Umbilical cord (tissue), 2 donors: Measurements from ENCODE around the gene TEX28. TPM values are rescaled to one million over a fixed set of nuclear protein-coding genes. Genes with fewer than 3 reads are reported as not detected.
"Not testable (repeated sequence)": the region's sequence is repeated elsewhere in the genome, so short reads cannot be mapped to it uniquely, and the experiment has no call there.

ENCODE experiments used
- DNase-seq: peaks from one replicate; pipeline ENCODE4 v3.0.0-alpha.2; 2015; ENCODE audit warnings: low spot score
- total RNA-seq: library from RNA; depleted of rRNA; stranded (reverse); fragments of >200 nt; gene quantifications from one replicate; pipeline ENCODE4 v1.2.3, GENCODE V29; 2014; ENCODE audit warnings: low replicate concordance; ENCODE audit not compliant: insufficient read depth

The TEX28 gene, protein sequence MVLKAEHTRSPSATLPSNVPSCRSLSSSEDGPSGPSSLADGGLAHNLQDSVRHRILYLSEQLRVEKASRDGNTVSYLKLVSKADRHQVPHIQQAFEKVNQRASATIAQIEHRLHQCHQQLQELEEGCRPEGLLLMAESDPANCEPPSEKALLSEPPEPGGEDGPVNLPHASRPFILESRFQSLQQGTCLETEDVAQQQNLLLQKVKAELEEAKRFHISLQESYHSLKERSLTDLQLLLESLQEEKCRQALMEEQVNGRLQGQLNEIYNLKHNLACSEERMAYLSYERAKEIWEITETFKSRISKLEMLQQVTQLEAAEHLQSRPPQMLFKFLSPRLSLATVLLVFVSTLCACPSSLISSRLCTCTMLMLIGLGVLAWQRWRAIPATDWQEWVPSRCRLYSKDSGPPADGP
- total RNA-seq, result not detected

DNA sequence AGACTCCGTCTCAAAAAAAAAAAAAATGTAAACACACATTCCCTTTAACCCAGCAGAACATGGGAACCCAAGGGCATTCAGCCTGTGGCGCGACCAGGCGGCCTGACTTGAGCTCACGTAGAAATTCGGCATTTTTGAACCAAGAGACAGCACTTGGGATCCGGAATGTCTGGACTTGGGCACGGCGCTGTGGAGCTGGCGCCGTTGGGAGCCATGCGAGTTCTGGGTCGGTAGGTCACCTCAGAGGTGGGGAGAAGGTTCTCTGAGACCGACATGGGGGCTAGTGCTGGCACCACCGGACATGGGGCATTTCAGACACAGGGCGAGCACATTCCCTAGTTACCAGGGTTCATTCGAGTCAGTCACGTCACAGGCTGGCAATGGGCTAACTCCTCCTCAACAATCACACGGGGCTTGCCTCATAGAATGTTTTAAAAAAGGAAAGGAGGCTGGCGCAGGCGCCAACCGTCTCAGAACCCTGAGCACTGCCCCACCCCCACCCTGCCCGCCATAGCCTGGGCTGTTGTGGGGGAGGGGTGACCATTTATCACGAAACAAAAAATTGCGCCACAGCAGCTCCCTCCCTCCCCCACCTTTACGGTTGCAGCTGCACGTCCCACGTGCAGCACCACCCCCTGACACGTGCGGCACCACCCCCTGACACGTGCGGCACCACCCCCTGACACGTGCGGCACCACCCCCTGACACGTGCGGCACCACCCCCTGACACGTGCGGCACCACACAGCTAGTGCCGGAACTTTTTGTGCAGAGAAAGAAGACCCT lies at the start of gene TEX28:
TSS of gene TEX28 (minus strand) at position 334 of the 784 bp plus-strand sequence. CDS start 3,007 bp downstream, outside the sequence.
- no peak for DNase-seq

DNA sequence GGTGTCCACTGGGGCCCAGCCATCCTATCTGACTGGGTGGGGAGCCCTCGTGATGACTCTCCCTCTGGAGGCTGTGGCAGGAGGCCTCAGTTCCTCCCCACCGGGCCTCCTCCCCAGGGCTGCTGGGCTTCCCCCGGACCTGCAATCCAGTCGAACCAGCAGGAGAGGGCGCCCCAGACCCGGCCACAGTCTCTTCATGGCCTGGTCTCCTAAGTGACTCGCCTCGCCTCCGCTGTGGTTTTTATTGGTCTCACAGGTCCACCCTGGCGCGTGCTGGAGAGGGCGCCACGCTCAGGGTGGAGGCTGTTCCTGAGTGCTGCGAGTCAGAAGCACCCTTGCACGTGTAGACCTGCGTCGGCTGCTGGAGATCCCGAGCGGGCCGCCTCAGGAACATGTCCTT lies 48.7 kb upstream of the TEX28 start:
- not testable (repeated sequence) for DNase-seq

GRCh38 chrX:154343063-154343462 lies 48.1 kb upstream of the TEX28 start:
- not testable (repeated sequence) for DNase-seq

DNA sequence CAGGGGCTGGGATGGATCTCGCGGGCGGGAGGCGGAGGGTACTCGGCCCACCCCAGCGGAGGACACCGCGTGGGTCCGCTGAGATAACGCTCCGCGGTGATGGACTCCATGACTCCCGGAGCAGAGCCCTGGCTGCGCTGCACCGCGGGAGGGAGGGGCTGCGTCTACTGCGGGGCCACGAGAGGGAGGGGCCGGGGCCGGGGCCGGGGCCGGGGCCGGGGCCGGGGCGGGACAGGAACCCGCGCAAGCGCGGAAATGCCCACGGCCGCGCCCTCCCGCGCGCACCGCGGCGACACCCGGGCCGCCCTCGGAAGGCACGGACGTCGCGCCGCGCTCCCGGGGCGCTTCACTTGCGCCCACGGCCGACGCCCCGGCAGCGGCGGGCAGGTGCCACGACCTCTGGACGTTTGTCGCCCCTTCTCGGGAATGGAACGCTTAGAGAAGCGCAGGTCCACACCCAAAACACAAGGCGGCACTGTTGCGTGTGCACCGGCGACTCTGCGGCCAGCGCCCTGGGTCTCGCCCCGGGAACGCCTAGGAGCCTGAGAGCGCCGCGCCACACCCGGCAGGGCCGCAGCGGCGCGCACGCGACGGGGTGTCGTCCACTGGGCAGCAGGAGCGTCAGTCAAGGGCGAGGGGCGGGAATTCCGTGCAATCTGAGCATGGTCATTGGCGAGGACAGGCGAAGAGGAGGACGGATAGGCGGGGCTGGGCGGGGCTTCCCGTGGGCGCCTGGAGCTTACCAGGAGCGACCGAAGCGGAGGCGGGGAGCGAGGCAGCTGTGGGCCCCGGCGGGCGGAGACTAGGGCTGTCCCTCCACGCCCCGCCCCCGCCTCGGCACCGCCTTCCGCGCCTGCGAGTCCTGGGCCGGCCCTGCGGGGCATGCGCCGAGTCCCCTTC lies 46.7 kb upstream of the TEX28 start:
- DNase-seq, result not testable (repeated sequence)

GRCh38 chrX:154334496-154334895 lies 39.6 kb upstream of the TEX28 start:
- DNase-seq, result no peak

- no peak for DNase-seq
Observed at GRCh38 chrX:154333837-154334271, 38.9 kb upstream of the TEX28 start.

DNA sequence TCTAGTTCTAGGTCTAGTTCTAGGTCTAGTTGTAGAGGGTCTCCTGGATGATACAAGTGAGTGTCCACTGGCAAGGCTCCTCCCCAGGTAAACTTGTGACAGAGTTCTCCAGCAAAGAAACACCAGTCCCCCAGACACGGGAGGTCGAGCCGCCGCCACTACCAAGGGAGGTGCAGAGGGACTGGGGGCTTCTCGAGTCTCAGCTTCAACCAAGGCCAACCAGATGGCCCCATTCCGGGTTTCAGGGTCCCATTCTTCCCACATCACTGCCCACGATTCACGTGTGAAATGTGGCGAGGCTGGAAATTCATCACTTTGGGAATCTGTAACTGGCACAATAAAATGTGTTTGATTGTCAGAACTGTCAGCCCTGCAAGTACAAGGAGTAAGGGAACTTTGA lies 38.2 kb upstream of the TEX28 start:
- no peak for DNase-seq

DNA sequence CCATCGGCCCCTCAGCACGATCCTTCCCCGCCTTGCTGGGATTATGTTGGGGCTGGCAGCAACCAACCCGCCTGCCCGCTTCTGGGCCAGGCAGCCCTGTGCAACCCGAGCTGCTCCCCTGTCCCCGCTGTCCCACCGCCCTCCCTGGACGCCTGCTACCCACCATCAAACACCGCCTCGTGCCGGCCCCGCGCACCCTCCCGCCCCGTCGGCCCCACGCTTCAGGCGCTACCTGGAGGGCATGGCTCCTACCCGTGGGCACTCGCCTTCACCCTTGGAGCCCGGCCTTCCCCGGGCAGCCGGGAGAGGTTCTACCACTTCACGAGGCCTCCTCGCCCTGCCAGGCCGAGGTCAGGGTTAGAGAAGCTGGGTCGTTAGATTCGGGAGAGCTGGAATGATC lies 37.6 kb upstream of the TEX28 start:
- DNase-seq, result no peak

DNA sequence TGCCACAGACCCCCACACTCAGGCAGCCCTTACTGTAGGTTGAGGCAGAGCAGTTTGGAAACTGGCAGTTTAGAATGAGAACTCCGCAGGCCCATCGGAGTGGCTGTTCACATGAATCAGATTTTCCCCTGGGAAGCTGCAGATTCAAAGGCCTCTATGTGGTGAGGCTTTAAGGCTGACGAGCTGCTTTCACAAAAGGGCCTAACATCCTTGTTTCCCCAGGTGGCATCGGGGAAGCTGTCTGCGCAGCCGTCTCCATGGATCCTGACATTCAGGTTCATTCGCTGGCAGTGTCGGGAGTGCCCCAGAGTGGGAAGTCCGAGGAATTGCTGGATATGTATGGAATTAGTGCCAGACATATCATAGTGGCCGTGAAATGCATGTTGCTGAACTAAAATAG lies 34.4 kb upstream of the TEX28 start:
- DNase-seq, result no peak

GRCh38 chrX:154328646-154329045 lies 33.7 kb upstream of the TEX28 start:
- no peak for DNase-seq

DNA sequence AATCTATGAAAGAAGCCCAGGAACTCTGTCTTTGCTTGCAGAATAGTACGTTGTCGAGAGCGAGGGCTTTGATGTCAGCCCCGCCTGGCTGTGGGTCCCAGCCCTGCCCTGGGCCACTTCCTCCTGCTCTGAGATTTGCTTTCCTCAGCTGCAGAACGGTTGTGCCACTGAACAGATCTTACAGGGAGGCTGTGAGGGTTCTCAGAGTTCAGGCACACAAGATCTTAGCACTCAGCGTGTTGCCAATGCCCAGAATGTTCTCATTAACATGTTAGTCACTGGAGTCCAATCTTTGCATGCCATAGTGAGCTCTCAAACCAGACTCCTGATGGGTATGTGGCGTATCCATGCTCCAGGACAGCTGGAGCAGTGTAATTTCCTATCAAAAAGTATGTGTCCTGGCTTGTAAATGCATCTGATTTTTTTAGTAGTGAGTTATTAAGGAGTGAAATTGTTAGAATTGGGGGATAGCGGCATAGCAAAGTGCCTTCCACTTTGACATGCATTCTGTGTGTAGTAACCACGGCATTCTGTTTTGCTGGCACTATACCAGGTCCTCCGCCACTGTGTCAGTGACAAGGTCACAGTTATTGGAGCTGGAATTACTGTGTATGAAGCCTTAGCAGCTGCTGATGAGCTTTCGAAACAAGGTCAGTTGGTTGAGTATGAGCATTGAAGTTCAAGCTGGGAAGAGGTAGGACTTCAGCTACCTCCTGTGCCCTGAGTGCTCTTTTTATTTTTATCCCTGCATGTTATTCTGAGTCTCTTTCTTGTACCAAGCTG lies 32.3 kb upstream of the TEX28 start:
- DNase-seq, result peak; percentile 25

DNA sequence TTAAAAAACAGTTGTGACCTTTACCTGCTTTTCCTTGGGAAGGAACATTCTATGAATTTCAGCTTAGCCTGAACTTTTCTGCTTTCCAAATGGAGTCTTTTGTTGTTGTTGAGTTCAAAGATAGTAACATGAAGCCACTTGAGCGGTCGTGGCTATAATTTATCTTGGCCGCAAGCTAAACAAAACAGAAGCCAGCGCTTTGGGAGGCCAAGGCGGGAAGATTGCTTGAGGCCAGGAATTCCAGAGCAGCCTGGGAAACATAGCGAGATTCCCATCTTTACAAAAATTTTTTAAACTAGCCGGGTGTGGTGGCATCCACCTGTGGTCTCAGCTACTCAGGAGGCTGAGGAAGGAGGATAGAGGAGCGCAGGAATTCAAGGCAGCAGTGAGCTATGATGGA lies 30.6 kb upstream of the TEX28 start:
- DNase-seq, result no peak

DNA sequence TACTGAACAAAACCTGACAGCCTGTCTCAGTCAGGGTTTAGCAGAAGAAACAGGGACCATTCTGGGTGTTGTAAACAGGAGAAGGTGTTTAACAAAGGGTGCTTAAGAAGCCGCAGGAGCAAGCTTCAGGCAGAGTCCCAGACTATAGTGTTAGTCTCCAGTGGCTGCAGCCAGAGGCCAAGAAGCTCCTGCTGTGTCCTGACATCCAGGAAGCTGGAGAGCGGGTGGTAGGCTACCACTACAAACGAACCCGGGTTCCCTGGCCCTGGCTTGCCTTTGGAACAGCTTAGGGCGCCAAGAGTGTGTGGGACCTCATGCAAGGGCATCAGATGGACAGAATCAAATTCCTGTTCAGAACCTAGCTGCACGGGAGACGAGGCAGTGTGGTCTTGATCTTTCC lies 28.6 kb upstream of the TEX28 start:
- no peak for DNase-seq

- DNase-seq, result no peak
Observed at GRCh38 chrX:154322890-154323289, 28.0 kb upstream of the TEX28 start.

- no peak for DNase-seq
Observed at GRCh38 chrX:154321594-154321993, 26.7 kb upstream of the TEX28 start.

- DNase-seq, result no peak
Observed at GRCh38 chrX:154321152-154321551, 26.2 kb upstream of the TEX28 start.

GRCh38 chrX:154320406-154320805 lies 25.5 kb upstream of the TEX28 start:
- DNase-seq, result no peak

- peak; percentile 26 for DNase-seq
Observed at GRCh38 chrX:154317391-154317995, 22.6 kb upstream of the TEX28 start.

DNA sequence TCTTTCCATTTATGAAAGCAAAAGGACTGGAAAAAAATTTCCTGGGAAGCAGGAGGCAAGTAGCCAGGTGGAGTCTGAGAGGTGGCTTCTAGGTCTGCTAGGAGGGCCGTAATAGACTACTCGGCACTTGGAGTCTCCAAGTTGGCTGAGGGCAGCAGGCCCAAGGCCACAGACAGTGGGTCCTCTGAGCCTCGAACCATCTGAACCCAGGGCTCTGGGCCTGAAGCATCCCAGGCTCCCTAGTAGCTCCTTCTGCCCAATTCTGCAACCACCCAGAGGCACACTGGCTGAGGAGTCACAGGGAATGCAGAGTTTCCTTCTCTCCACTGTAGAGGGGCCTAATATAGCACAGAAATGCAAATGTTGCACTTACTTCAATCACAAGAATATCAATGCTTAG lies 20.5 kb upstream of the TEX28 start:
- no peak for DNase-seq

DNA sequence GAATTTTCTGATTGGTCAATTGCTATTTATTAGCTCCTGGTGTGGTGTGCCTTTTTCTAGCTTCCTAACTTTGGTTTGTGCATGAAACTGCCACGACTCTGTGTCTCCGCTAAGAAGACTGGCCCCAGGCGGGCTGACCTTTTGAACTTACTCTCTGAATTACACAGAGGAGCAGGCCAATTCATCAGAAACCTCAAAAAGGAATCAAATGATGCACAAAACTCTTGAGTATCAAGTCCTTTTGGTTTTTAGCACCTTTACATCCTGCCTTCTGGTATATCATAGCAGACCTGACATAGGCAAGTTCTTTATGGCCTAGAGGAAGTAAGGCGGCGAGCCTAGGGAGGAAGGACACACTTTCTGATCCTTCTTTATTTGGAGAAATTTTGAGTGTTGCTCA lies 18.2 kb upstream of the TEX28 start:
- no peak for DNase-seq
